Ishikawa (cell line): Measurements from ENCODE around the gene ZNF341.

Experiments used
- CEBPB ChIP-seq: IDR thresholded peaks from 2 replicates; pipeline ENCODE4 v1.6.1; 2012
- CREB1 ChIP-seq: IDR thresholded peaks from 2 replicates; pipeline ENCODE4 v1.6.1; 2012; ENCODE audit warnings: low read depth
- EGR1 ChIP-seq: IDR thresholded peaks from 2 replicates; pipeline ENCODE4 v1.6.1; 2012
- EP300 ChIP-seq: IDR thresholded peaks from 2 replicates; pipeline ENCODE4 v1.6.1; 2012; ENCODE audit warnings: borderline replicate concordance
- FOXM1 ChIP-seq: IDR thresholded peaks from 2 replicates; pipeline ENCODE4 v1.6.1; 2012; ENCODE audit warnings: low read depth, borderline replicate concordance
- NFIC ChIP-seq: IDR thresholded peaks from 2 replicates; pipeline ENCODE4 v1.6.1; 2012
- RAD21 ChIP-seq: IDR thresholded peaks from 2 replicates; pipeline ENCODE4 v1.6.1; 2012; ENCODE audit warnings: low read depth
- TAF1 ChIP-seq: IDR thresholded peaks from 2 replicates; pipeline ENCODE4 v1.6.1; 2012; ENCODE audit warnings: low read depth, mild to moderate bottlenecking
- TCF12 ChIP-seq: IDR thresholded peaks from 2 replicates; pipeline ENCODE4 v1.6.1; 2012; ENCODE audit warnings: low read depth
- TEAD4 ChIP-seq: IDR thresholded peaks from 2 replicates; pipeline ENCODE4 v1.6.1; 2012
- YY1 ChIP-seq: IDR thresholded peaks from 2 replicates; pipeline ENCODE4 v1.6.1; 2012; ENCODE audit warnings: low read depth
- ZBTB7A ChIP-seq: IDR thresholded peaks from 2 replicates; pipeline ENCODE4 v1.6.1; 2012; ENCODE audit warnings: low read depth
- TF ChIP-seq, protein P1 (sequence below): IDR thresholded peaks from 2 replicates; pipeline ENCODE4 v1.6.1; 2012; ENCODE audit warnings: low read depth, mild to moderate bottlenecking
- TF ChIP-seq, protein P2 (sequence below): IDR thresholded peaks from 2 replicates; pipeline ENCODE4 v1.6.1; 2012
- TF ChIP-seq, protein P3 (sequence below): IDR thresholded peaks from 2 replicates; pipeline ENCODE4 v1.6.1; 2012

The ZNF341 gene

DNA sequence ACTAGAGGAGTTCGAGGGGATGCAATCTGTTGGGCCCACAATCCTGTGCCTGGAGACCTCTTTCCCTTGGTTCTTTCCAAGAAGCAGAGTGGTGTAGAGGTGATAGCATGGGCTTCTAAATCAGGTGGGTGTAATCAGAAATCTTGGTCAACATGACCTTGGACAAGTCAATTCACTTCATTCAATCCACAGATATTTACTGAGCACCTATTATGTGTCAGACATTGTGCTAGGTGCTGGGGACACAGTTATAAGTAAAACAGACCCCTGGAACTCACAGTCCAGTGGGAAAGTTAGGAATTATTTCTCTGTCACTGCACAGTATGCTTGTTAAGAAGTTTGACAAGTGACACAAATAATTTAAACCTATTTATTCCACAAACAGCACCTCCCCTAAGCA, 42.3 kb upstream of the ZNF341 start:
- TF ChIP-seq EP300 (no peak), TAF1 (no peak)
- TF ChIP-seq, protein P1, sequence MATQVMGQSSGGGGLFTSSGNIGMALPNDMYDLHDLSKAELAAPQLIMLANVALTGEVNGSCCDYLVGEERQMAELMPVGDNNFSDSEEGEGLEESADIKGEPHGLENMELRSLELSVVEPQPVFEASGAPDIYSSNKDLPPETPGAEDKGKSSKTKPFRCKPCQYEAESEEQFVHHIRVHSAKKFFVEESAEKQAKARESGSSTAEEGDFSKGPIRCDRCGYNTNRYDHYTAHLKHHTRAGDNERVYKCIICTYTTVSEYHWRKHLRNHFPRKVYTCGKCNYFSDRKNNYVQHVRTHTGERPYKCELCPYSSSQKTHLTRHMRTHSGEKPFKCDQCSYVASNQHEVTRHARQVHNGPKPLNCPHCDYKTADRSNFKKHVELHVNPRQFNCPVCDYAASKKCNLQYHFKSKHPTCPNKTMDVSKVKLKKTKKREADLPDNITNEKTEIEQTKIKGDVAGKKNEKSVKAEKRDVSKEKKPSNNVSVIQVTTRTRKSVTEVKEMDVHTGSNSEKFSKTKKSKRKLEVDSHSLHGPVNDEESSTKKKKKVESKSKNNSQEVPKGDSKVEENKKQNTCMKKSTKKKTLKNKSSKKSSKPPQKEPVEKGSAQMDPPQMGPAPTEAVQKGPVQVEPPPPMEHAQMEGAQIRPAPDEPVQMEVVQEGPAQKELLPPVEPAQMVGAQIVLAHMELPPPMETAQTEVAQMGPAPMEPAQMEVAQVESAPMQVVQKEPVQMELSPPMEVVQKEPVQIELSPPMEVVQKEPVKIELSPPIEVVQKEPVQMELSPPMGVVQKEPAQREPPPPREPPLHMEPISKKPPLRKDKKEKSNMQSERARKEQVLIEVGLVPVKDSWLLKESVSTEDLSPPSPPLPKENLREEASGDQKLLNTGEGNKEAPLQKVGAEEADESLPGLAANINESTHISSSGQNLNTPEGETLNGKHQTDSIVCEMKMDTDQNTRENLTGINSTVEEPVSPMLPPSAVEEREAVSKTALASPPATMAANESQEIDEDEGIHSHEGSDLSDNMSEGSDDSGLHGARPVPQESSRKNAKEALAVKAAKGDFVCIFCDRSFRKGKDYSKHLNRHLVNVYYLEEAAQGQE = no peak

DNA sequence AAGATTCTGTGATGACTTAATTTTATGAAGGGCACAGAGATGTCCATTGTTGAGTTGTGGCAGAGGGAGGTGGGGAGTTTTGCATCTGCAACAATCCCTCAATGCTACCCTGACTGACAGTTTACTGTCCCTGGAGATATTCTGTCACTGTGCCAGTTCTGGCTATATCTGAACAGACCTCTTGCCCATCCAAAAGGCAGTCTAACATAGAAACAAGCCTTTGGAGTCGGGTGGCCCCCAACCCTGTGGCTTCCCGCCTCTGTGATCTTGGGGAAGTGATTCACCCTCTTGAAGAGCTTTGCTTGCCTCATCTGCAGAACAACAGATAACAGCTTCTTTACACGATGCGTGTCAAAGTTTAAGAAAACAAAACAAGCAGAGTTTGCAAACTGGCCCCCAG, 41.8 kb upstream of the ZNF341 start:
- TF ChIP-seq CEBPB = no peak
- TF ChIP-seq TAF1 = no peak
- no peak for TF ChIP-seq YY1
- TF ChIP-seq ZBTB7A = no peak
- no peak for TF ChIP-seq RAD21
- TF ChIP-seq TCF12 = no peak

DNA sequence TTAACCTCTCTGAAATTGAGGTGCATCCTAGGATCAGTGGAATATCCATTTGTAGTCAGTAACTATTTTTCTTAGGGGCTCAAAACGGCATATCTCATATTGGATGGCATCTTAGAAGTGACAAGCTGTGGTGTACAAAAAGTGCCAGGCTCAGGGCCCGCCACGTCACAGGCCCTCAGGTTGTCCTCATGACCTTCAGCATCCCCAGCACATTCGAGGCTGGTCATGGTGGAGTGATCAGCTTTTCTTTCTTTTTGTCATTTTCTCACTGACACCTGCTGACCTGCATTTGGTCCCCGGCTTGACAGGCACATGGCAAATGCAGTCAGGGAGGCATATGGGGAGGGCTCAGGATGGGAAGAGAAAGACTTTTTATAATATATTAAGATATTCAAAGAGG, 38.5 kb upstream of the ZNF341 start:
- TF ChIP-seq TAF1 = no peak
- peak; percentile 36; the same call in 1 of the 2 replicates for TF ChIP-seq CREB1

DNA sequence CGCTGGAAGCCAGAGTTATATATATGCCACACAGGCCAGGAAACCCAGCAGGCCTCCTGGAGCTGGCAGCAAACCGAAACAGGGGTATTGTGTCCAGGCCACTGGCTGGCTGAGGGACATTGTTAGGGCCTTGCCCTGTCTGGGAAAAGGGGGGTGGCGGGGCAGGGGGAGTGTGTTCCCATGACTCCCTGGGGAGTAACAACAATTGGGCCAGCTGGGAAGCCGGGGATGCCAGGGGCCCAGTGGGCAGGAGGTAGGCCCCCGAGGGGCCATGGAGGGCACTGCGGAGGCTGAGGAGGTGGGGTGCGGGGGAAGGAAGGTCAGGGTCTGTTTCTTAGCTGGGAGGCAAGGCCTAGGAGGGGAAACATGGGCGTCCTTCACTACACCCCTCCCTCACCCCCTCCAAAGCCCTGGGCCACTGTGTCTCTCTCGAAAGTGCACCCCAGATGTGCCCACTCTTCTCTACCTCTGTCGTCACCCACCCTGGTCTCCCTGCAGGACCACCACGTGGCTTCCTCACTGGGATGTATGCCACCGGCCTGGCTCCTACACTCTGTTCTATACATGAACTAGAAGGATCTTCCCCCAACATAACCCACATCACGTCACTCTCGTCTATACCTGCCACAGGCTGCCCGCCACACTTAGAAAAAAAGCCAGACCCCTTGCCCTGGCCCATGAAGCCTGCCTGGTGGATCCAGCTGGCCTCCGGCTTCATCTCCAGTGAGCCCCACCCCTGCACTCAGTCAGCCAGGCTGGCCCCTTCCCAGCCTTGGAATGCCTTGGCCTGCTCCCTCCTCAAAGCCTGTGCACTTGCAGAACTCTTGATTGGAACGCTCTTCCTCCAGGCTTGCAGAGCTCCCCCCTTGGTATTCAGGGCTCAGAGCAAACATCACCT, 37.8 kb upstream of the ZNF341 start:
- TF ChIP-seq TCF12 = peak; percentile 98
- TF ChIP-seq FOXM1 = peak; percentile 86
- TF ChIP-seq YY1 = no peak
- TF ChIP-seq CEBPB = no peak
- TF ChIP-seq ZBTB7A = peak; percentile 81
- TF ChIP-seq RAD21 = no peak; the same call in 1 of the 2 replicates
- TF ChIP-seq, protein P2, sequence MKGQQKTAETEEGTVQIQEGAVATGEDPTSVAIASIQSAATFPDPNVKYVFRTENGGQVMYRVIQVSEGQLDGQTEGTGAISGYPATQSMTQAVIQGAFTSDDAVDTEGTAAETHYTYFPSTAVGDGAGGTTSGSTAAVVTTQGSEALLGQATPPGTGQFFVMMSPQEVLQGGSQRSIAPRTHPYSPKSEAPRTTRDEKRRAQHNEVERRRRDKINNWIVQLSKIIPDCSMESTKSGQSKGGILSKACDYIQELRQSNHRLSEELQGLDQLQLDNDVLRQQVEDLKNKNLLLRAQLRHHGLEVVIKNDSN = no peak
- TF ChIP-seq EGR1 = peak; percentile 73; the same call in 1 of the 2 replicates
- no peak for TF ChIP-seq TAF1
- TF ChIP-seq TEAD4 = peak; percentile 79
- TF ChIP-seq, protein P1 = no peak
- no peak for TF ChIP-seq CREB1
- TF ChIP-seq, protein P3, sequence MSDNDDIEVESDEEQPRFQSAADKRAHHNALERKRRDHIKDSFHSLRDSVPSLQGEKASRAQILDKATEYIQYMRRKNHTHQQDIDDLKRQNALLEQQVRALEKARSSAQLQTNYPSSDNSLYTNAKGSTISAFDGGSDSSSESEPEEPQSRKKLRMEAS = peak; percentile 80
- TF ChIP-seq NFIC = peak; percentile 92
- TF ChIP-seq EP300 = peak; percentile 97

DNA sequence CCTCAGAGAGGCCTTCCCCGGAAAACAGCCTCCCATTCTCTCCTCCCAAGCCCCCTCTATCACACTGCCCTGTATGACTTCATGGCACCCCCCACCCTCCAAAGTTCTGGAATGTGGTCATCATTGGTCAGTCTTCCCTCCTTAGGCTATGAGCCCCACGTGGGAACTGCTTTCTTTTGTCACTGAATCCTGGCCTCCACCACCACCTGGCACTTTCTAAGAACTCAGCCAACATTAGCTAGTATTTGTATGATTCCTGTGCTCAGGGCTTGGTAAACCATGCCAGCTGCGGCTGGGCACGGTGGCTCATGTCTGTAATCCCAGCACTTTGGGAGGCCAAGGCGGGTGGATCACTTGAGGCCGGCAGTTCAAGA, 37.2 kb upstream of the ZNF341 start:
- TF ChIP-seq TCF12 = no peak
- TF ChIP-seq, protein P1 = no peak
- no peak for TF ChIP-seq ZBTB7A
- TF ChIP-seq, protein P2 = no peak
- TF ChIP-seq RAD21 = no peak
- TF ChIP-seq TAF1 = no peak
- TF ChIP-seq CREB1 = no peak
- TF ChIP-seq YY1 = no peak
- no peak for TF ChIP-seq EP300
- TF ChIP-seq TEAD4 = no peak
- no peak for TF ChIP-seq EGR1
- TF ChIP-seq, protein P3 = no peak
- no peak for TF ChIP-seq NFIC
- TF ChIP-seq CEBPB = no peak
- no peak for TF ChIP-seq FOXM1
